Head of caudate nucleus (tissue), 42 donors: ENCODE measurements around the gene MRPL4.
"Not testable (repeated sequence)": the region's sequence is repeated elsewhere in the genome, so short reads cannot be mapped to it uniquely, and the experiment has no call there.

Source experiments
- DNase-seq, 42 donors: peaks; one replicate each; pipeline versions ENCODE4 v3.0.0 to v3.0.0-alpha.2; 2020 to 2021; ENCODE audit warnings: mixed read lengths in 7 of 42
- intact Hi-C: fragments of 100-400 bp; cut with DNase I; formaldehyde crosslinking; loops from one replicate; pipeline ENCODE4 v1.15.0; 2022

Gene MRPL4

DNA sequence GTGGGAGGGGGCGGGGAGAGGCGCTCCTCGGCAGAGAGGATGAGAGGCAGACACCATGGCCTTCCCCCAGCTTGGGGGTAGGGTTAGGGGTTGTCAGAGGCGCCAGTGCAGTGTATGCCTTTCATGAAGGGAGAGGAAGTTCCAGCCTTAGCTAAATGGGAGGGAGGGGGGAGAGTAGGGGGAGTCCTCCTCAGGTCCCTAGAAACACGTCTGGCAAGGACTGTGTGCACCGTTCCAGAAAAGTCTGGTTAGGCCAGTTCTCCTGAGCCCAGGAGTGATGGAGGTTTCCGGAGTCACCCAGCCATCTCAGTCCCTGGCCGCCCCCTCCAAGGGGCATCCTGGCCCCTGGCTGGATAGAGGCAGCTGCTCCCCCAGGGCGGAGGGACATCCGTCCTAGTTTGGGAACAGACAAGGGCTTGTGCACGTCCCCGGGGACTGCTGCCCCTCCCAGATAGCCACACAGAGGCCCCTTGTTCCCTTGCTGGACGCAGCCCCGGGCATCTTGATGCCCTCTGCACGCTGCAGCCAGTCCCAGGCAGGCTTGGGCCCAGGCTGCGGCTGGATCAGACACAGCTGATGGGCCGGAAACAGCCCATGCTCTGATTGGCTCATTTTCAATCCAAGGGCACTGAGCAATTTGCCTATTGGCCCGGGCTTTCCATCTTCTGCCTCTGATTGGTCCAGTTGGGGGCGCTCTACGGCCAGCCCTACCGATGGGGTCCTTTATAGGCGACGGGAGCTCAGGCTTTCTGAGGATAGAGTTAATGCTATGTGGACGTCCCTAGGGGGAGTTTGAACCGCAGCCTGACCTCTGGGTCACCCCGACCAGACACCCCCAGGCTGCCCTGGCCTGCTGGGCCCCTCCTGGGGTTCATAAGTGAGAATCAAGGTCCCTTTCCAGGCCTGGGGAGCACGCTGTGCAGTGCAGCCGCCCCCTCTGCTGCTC lies 24.7 kb upstream of the MRPL4 start:
- DNase-seq, result peak; percentile 84 to 98 (median 95)
- intact Hi-C loops, result no loop called here

DNA sequence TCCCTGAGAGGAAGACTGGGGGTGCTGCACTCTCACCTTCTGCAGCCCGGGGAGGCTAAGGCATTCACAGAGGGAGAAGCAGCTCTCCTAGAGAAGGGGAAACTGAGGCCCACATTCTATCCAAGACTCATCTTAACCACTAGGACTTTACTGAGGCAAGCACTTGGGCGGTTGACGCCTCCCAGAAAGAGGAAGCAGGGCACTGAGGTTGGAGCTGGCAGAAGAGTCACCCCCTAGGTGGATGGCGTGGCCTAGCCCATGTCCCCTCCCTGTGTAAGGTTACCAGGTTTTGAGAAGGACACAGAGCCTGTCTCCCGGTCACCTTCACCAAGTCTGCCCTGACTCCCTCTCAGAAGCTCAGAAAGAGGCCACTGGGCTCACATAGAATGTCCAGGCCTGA lies 23.6 kb upstream of the MRPL4 start:
- DNase-seq, result no peak
- intact Hi-C loops, result no loop called here

DNA sequence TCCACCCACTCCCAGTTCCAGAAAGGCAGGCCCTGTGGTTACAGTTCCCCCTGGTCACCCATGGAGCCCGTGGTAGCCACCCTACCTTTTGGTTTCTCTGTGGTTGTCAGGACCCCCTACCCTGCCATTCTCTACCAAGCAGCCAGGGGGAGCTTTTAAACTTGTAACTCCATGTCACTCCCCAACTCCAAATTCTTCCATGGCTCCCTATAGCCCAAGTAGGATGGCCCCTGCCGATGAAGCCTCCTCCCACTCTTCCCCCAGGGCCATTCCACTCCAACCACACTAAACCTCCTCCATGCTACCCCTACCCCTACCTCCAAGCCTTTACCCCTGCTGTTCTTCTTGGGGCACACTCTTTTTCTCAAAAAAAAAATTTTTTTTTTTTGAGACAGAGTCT lies 23.1 kb upstream of the MRPL4 start:
- DNase-seq, result peak in 8 of 42 donors; percentile 14 to 57 (median 29)
- intact Hi-C loops, result no loop called here

DNA sequence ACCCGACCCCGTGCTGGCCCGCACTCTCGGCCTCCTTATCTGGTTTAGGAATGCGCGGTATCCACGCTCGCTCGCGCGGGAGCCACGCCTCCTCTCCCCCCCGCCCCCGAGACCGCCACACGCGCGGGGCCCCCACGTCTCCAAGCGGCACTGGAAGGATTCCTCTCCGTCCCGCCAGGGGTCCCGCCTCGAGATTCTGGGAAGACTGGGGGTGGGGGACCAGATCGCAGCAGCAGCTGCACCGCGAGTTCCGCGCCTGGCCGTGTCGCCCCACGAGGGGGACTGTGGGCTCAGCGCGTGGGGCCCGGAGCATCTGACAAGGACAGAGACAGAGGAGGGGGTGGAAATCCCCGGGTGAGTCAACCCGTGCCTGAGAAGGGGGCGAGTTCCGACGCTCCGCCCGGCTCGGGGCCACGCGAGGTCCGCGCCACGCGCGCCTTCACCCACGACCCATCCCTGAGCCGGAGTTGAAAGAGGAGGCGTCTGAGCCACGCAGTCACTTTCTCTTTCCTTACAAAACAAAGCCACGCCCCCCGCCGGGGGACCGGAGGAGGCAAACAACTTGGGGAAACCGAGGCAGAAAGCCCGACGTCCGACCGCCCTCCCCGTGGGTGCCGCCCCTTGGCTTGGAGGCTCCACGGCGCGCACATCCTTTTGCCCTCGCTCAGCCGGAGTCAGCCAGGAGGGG lies 21.7 kb upstream of the MRPL4 start:
- DNase-seq, result peak in 33 of 42 donors; percentile 5 to 57 (median 28)
- intact Hi-C loops, result no loop called here

DNA sequence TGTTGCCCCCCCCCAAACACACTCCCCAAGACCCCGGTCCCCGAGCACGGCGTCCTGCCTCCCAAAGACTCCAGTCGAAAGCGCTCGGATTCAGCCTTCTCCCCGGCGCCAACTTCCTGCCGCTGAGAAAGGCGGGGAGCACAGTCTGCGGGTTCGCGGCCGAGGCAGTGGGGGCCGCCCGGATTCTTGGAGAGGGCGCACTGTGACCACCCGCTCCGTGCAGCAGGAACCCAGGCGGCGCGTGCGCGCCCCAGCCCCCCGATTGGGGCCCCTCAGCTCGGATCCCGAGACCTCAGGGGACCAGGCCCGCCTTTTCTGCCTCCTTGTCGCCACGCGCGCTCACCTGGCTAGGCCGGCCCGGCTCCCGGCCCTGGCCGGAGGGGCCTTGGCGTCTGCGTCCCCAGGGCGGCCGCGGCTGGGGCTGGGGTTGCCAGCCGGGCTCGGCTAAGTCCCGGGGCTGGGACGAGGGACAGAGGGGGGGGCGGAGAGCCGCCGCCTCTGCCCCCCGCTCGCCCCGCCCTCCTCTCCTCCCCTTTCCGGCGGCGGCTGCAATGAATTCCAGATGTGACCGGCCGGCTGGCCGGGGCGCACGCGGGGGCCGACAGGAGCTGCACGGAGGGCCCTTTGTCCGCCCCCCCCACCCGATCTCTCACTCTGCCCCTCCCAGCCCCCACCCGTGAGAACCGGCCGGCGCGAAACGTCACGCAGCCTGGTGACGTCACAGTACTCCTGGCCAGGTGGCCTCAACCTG lies 21.0 kb upstream of the MRPL4 start, which contains the start of gene S1PR2:
Gene S1PR2, minus strand, starts transcription at position 471 of the 751 bp plus-strand sequence. CDS start 6,426 bp downstream, outside the sequence.
- intact Hi-C loops, result no loop called here

DNA sequence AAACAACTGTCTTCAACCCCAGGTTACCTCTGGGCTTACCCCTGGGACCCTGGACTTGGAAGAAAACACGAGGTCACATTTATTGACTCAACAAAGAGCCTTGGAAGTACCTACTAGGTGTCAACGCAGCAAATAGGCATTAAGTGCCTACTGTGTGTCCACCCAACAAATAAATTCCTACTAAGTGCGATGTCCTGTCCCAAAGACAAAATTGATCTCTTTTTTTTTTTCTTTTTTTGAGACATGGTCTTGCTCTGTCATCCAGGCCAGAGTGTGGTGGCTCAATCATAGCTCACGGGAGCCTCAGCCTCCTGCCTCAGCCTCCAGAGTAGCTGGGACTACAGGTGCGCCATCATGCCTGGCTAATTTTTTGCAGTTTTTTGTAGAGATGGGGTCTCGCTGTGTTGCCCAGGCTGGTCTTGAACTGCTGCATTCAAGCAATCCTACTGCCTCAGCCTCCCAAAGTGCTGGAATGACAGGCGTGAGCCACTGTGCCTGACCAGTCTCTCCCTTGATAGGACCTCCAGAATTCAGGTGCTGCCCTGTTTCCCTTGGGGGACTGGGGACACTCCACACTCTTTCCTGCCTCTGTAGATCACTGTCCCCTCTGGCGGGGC lies 20.3 kb upstream of the MRPL4 start:
- intact Hi-C loops, result no loop called here
- DNase-seq, result no peak

More for the DNA sequence above, 21.0 kb upstream of the MRPL4 start, which contains the start of gene S1PR2:
- DNase-seq, result peak in 38 of 42 donors; percentile 15 to 78 (median 52)

DNA sequence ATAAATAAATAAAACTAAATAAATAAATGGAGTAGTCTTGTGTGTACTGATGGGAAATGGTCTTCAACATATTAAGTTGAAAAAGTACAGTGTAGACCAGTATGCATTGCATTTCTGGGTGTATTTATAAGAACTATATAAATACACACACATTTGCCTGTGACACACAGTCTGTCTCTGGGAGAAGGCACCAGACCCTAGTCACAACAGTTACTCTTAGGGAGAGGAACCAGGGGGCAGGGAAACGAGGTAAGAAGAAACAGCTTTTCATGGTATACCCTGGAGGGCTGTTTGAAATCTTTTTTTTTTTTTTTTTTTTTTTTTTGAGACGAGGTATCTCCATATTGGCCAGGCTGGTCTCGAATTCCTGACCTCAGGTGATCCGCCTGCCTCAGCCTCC lies 18.1 kb upstream of the MRPL4 start:
- DNase-seq, result no peak
- intact Hi-C loops, result no loop called here

DNA sequence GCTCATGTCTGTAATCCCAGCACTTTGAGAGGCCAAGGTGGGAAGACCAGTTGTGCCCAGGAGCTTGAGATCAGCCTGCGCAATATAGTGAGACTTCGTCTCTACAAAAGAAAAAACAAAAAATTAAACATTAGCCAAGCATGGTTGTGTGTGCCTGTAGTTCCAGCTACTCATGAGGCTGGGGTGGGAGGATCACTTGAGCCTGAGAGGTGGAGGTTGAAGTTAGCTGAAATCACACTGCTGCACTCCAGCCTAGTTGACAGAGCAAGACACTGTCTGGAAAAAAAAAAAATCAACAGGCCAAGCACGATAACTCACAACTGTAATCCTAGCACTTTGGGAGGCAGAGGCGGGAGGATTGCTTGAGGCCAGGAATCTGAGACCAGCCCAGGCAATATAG lies 17.0 kb upstream of the MRPL4 start:
- no peak for DNase-seq
- intact Hi-C loops, result no loop called here

DNA sequence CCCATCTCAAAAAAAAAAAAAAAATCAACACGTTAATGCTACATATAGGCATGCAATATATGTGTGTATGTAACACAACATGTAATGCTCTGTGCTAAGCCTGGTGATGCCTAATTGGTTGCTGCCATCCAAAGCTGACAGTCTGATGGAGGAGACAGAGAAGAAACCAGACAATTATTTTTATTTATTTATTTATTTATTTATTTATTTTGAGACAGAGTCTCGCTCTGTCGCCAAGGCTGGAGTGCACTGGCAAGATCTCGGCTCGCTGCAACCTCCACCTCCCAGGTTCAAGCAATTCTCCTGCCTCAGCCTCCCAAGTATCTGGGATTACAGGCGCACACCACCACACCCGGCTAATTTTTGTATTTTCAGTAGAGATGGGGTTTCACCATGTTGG lies 16.6 kb upstream of the MRPL4 start:
- DNase-seq, intact Hi-C loops: not testable (repeated sequence)

DNA sequence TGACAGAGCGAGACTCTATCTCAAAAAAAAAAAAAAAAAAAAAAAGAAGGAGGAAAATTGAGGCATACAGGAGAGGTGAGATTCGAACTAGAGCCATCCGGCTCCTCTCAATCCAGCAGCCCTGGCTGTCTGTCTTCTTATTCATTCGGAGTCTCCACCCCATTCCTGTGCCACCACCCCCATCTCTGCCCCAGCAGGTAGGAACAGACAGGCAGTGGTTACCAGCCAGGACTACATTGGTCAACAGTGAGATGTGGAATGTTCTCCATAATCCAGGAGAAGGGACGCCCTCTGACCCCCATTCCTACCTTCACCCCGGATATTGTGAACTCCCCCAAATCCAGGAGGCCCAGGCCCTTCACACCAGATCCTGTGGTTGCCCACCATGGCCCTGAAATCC lies 14.3 kb upstream of the MRPL4 start:
- DNase-seq, result no peak
- intact Hi-C loops, result no loop called here

DNA sequence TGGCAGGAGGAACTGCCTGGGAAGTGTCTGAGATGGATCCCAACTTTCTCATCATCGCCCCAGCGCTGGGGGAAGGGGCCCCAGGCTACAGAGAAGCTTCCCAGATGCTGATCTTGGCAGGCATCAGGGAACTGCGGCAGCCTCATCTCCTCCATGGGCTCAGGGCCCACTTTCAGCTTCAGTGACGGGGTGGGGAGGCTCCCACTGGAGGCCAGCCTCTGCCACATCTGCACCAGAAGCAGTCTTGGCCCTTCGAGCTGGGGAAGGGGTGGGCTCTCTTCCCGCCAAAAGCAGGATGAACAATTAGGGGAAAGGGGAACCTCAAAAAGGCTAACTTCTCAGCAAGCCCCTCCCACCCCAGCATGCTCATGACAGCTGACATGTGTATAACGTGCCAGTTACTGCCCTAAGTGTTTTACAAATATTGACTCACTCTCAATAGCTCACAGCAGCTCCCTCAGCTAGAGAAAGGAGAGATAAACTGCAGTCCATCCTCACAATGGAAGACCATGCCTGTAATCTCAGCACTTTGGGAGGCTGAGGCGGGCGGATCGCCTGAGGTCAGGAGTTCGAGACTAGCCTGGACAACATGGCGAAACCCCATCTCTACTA lies 13.7 kb upstream of the MRPL4 start:
- intact Hi-C loops, result no loop called here
- DNase-seq, result no peak

DNA sequence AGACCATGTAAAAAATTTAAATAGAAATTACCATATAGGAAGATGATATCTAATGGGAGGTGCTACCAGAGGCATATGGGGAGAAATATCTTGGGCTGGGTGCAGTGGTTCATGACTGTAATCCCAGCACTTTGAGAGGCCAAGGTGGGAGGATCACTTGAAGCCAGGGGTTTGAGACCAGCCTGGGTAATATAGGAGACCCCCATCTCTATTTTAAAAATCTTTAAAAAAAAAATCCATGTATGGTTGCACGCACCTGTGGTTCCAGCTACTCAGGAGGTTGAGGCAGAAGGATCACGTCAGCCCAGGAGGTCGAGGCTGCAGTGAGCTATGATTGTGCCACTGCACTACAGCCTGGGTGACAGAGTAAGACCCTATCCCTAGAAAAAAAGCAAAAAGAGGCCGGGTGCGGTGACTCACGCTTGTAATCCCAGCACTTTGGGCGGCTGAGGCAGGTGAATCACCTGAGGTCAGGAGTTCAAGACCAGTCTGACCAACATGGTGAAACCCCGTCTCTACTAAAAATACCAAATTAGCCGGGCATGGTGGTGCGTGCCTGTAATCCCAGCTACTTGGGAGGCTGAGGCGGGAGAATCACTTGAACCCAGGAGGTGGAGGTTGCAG lies 10.1 kb upstream of the MRPL4 start:
- DNase-seq, intact Hi-C loops: not testable (repeated sequence)

DNA sequence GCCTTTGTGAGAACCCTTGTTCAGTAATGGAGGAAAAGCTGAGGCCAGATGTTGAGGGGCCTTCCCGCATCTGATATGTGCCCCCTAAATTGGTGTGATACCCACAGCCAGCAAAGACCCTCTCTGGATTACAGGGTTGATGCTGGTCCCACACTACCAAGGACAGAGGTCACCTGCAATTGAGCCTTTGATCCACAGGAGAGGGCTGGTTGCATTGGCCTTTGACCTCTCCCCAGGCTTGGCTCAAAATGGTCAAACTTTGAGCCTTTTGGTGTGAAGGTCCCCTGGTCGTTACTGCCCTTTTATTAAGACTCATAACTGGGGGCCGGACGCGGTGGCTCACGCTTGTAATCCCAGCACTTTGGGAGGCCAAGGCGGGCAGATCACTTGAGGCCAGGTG lies 8.4 kb upstream of the MRPL4 start:
- intact Hi-C loops, result no loop called here
- DNase-seq, result no peak

DNA sequence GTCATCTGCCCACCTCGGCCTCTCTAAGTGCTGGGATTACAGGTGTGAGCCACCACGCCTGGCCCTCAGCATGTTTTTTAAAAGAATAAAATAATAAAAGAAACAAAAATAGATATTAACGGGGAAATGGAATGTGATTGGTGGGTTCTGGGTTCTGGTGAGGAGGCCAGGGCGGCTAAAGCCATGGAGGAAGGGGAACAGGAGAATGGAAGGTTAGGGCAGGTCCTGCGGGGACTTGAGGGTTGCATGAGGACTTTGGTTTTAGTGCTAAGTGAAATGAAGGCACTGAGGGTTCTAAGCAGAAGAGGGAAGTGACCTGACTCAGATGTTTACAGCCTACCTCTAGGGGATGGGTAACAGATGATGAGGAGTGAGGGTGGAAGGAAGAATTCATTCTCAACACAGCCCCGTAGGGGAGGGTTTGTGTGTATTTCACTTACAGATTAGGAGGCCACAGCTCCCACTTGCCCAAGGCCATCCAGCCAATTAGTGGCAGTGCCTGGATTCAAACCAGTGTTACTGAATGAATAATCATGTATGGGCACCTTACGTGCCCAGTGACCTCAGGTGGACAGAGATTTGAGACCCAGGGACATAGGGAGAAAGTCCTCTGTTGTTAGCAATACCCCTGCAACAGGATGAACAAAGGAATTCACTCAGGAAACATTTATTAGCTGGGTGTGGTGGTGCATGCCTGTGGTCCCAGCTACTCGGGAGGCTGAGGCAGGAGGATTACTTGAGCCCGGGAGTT lies 6.7 kb upstream of the MRPL4 start:
- intact Hi-C loops, result no loop called here

DNA sequence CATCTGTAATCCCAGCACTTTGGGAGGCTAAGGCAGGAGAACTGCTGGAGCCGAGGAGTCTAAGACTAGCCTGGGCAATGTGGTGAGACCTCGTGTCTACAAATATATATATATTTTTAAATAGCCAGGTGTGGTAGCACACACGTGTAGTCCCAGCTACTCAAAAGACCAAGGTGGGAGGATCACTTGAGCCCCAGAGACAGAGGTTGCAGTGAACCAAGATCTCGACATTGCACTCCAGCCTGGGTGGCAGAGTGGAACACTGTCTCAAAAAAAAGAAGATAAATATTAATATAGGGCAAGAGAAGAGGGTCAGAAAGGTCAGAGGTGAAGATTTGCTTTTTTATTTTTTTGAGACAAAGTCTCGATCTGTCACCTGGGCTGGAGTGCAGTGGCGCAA lies 5.5 kb upstream of the MRPL4 start:
- no peak for DNase-seq
- intact Hi-C loops, result no loop called here

More for the DNA sequence above, 6.7 kb upstream of the MRPL4 start:
- no peak for DNase-seq

DNA sequence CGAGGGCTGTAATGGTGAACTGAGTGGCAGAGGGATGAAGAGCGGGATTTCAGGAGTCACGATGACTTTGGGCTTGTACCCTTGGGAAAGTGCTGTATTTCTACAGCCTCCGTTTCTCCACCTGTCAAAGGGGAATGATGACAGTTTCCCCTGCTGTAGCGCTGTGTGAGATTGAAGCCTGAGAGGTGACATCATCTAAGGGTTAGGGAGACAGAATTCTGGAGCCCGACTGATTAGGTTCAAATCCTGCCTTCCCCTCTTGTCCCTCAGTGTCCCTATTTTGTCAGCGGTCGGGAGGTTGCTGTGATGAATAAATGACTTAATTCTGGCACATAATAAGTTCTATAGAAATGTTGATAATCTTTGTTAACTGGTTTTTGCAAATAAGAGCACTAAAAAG lies 693 bp downstream of the MRPL4 start:
- intact Hi-C loops, result loop anchor here (5.0 to 10.0 kb wide), 3 partner anchors 60 to 318 kb away; partner anchors contain the start of genes DNMT1, EIF3G, OLFM2 and P2RY11
- DNase-seq, result no peak

DNA sequence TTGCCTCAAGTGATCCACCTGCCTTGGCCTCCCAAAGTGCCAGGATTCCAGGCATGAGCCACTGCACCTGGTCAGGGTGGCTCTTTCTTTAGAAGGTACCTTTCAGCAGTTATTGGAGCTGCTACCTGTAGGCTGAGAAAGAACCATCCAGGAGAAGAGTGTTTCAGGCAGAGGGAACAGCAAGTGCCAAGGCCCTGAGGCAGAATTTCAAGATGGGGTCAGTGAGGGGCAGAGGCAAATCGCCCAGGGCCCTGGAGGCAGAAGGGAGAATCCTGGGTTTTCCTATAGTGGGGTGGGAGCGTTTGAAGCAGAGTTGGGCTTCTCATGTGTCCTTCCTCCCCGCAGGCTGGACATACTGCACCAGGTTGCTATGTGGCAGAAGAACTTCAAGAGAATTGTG lies 2.2 kb downstream of the MRPL4 start:
- DNase-seq, result no peak
- intact Hi-C loops, result loop anchor here (5.0 to 10.0 kb wide), 3 partner anchors 62 to 319 kb away; partner anchors contain the start of genes DNMT1, EIF3G, OLFM2 and P2RY11
